B cell (primary cell): ENCODE measurements around the gene HSPA12B. TPM values are rescaled to one million over a fixed set of nuclear protein-coding genes. Genes with fewer than 3 reads are reported as not detected.

Source experiments
- ATAC-seq: fragments of 200-7000 bp; cut with Tn5 transposase; one replicate; pipeline ENCODE4 v1.10.0; 2021; ENCODE audit warnings: low read depth, mild to moderate bottlenecking, moderate number of reproducible peaks, moderate library complexity
- CTCF ChIA-PET: fragments of 350-600 bp; sonication (Branson Sonifier 250); formaldehyde crosslinking; loops from one replicate; lab custom pipeline; 2021; ENCODE audit warnings: antibody characterized with exemption, inconsistent platforms; lab: Charles Lee
- POLR2A ChIA-PET: fragments of 350-600 bp; sonication (Branson Sonifier 250); formaldehyde crosslinking; loops from one replicate; lab custom pipeline; 2021; ENCODE audit warnings: antibody characterized with exemption; lab: Charles Lee
- DNase-seq: peaks from one replicate; pipeline ENCODE4 v3.0.0; 2013
- H2AFZ ChIP-seq: 2 replicates; pipeline ENCODE4 v1.6.1; 2012; ENCODE audit warnings: mild to moderate bottlenecking, low read depth, low read length; ENCODE audit not compliant: insufficient read depth, poor library complexity, severe bottlenecking
- H3K27ac ChIP-seq, 2 donors: 1 replicate in 1 of 2; 2 replicates in 1 of 2; pipeline ENCODE4 v1.5.1; 2012 to 2013; ENCODE audit warnings: low read length in 2 of 2, mild to moderate bottlenecking in 2 of 2, moderate library complexity in 1 of 2
- H3K27me3 ChIP-seq, 4 experiments: fragments of 200-600 bp in 1 of 4; sonication (generic) in 1 of 4; replicated peaks in 1 of 4; 1 replicate in 2 of 4; 2 replicates in 2 of 4; pipeline versions ENCODE4 v1.6.1 to v1.7.0; 2013 to 2016; ENCODE audit warnings: low read length in 3 of 4, mild to moderate bottlenecking in 2 of 4, mixed read lengths in 1 of 4, moderate library complexity in 1 of 4; ENCODE audit not compliant: insufficient read depth in 4 of 4, control insufficient read depth in 3 of 4; ENCODE audit errors: control extremely low read depth in 1 of 4
- H3K36me3 ChIP-seq, 2 experiments: replicated peaks in 1 of 2; 1 replicate in 1 of 2; 2 replicates in 1 of 2; pipeline versions ENCODE4 v1.6.1 to v1.7.1; 2013; ENCODE audit warnings: low read length in 1 of 2; ENCODE audit not compliant: insufficient read depth in 2 of 2, control insufficient read depth in 1 of 2; ENCODE audit errors: control extremely low read depth in 1 of 2, extremely low read depth in 1 of 2
- H3K4me1 ChIP-seq, 2 donors: fragments of 200-600 bp in 1 of 2; sonication (generic) in 1 of 2; 1 replicate in 1 of 2; 2 replicates in 1 of 2; pipeline versions ENCODE4 v1.5.1 to v1.6.1; 2013 to 2017; ENCODE audit warnings: low read length in 2 of 2; ENCODE audit not compliant: control insufficient read depth in 2 of 2, insufficient read depth in 2 of 2
- H3K4me2 ChIP-seq: replicated peaks from 2 replicates; pipeline ENCODE3; 2012; ENCODE audit warnings: mild to moderate bottlenecking, low read depth, low read length; ENCODE audit not compliant: poor library complexity, severe bottlenecking
- H3K4me3 ChIP-seq, 5 experiments: fragments of 200-600 bp in 1 of 5; sonication (generic) in 1 of 5; 1 replicate in 3 of 5; 2 replicates in 2 of 5; pipeline versions ENCODE4 v1.5.1 to v1.7.0; 2011 to 2016; ENCODE audit warnings: low read length in 4 of 5, mild to moderate bottlenecking in 4 of 5, low read depth in 2 of 5, control low read depth in 1 of 5, moderate library complexity in 1 of 5; ENCODE audit not compliant: insufficient read depth in 1 of 5; ENCODE audit errors: control extremely low read depth in 1 of 5, extremely low read depth in 1 of 5
- H3K79me2 ChIP-seq: fragments of 200-600 bp; sonication (generic); one replicate; pipeline ENCODE4 v1.6.0; 2016; ENCODE audit warnings: low read length; ENCODE audit not compliant: control insufficient read depth, insufficient read depth
- H3K9ac ChIP-seq: fragments of 200-600 bp; sonication (generic); 2 replicates; pipeline ENCODE4 v1.6.1; 2017; ENCODE audit warnings: mild to moderate bottlenecking, low read length, moderate library complexity
- H3K9me3 ChIP-seq, 3 donors: one replicate each; pipeline versions ENCODE4 v1.6.1 to v1.7.1; 2013; ENCODE audit warnings: low read length in 2 of 3; ENCODE audit not compliant: control insufficient read depth in 2 of 3, insufficient read depth in 1 of 3; ENCODE audit errors: control extremely low read depth in 1 of 3
- H4K20me1 ChIP-seq: 2 replicates; pipeline ENCODE4 v1.6.0; 2012; ENCODE audit warnings: mild to moderate bottlenecking, low read length; ENCODE audit not compliant: insufficient read depth, control insufficient read depth, poor library complexity, severe bottlenecking
- H3K27ac Mint-ChIP-seq: one replicate; pipeline ENCODE4 v1.8.0; 2021; ENCODE audit warnings: mixed read lengths
- H3K27me3 Mint-ChIP-seq: one replicate; pipeline ENCODE4 v1.8.0; 2021; ENCODE audit warnings: mixed read lengths
- H3K4me1 Mint-ChIP-seq: one replicate; pipeline ENCODE4 v1.8.0; 2021; ENCODE audit warnings: mixed read lengths
- H3K4me3 Mint-ChIP-seq: one replicate; pipeline ENCODE4 v1.8.0; 2021; ENCODE audit warnings: mixed read lengths
- H3K9me3 Mint-ChIP-seq: one replicate; pipeline ENCODE4 v1.8.0; 2022; ENCODE audit warnings: mixed read lengths; ENCODE audit not compliant: insufficient read depth
- EZH2 ChIP-seq: IDR thresholded peaks from 2 replicates; pipeline ENCODE4 v1.6.1; 2012; ENCODE audit warnings: borderline replicate concordance, low read depth, mild to moderate bottlenecking, moderate library complexity, low read length; ENCODE audit not compliant: insufficient read depth, poor library complexity, severe bottlenecking
- WGBS: methylation state at CpG from one replicate; pipeline ENCODE4 v1.1.5; 2013; ENCODE audit warnings: missing lambda C conversion rate; ENCODE audit not compliant: insufficient coverage; 5-methylcytosine and 5-hydroxymethylcytosine counted together
- intact Hi-C: fragments of 100-400 bp; cut with micrococcal nuclease; formaldehyde crosslinking; loops from one replicate; pipeline ENCODE4 v1.10.0; 2022
- polyA plus RNA-seq: library from polyadenylated mRNA; depleted of rRNA; stranded (reverse); fragments of >200 nt; gene quantifications from 2 replicates; pipeline ENCODE4 v1.2.3, GENCODE V29; 2012
- total RNA-seq, 2 donors: library from RNA; stranded (reverse); fragments of 120-200 nt in 1 of 2; gene quantifications; 1 replicate in 1 of 2; 2 replicates in 1 of 2; pipeline versions ENCODE4 v1.2.3 to v1.2.4, GENCODE V29; 2013 to 2022
- TF ChIP-seq, protein P1 (sequence below): fragments of 200-600 bp; IDR thresholded peaks from one replicate; pipeline ENCODE4 v1.8.0; 2022; ENCODE audit warnings: antibody characterized with exemption, mild to moderate bottlenecking

HSPA12B gene
- total and polyA plus RNA-seq, 2 donors (not counting 1 experiment from before 2014, with no cell fraction given), result not detected

DNA sequence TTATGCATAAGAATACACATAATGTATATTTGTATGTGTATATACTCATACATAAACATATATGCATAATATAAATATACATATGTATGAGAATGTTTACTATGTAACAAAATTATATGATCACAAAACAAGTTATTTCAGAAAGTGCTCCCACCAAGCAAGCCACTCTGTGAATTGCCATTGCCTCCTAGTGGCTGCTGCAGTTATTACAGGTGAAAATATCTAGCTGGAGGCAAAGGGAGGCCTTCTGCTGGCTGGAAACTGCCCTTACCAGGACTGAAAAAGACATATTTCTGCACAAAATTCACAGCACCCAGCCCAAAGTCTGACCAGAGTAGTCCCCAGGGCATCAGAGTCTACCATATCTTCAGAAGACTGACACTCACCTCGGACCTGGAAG is 36.3 kb upstream of the HSPA12B start:
- Histone ChIP-seq H3K36me3 (no peaks in the 10 kb centered on the region), H3K4me1 (no peaks in the 10 kb centered on the region), H2AFZ (no peak overlapping the region), H3K9me3 (peaks cover 0 to 12% (median 0%) of the 10 kb centered on the region in 3 donors), H4K20me1 (no peaks in the 10 kb centered on the region), H3K9ac (no peak overlapping the region), H3K27me3 (no peaks in the 10 kb centered on the region), H3K79me2 (no peaks in the 10 kb centered on the region), H3K27ac (no peak overlapping the region), H3K4me3 (no peak overlapping the region), H3K4me2 (no peak overlapping the region)
- no peaks in the 10 kb centered on the region for H3K4me1 Mint-ChIP-seq
- no peak overlapping the region for H3K4me3 Mint-ChIP-seq
- no peaks in the 10 kb centered on the region for H3K27me3 Mint-ChIP-seq
- ChIA-PET CTCF (no interaction called here), POLR2A (no interaction called here)
- no peak for ATAC-seq
- H3K27ac Mint-ChIP-seq, result no peak overlapping the region
- H3K9me3 Mint-ChIP-seq, result no peaks in the 10 kb centered on the region
- no peak for DNase-seq
- TF ChIP-seq EZH2, result no peak
- TF ChIP-seq, protein P1, sequence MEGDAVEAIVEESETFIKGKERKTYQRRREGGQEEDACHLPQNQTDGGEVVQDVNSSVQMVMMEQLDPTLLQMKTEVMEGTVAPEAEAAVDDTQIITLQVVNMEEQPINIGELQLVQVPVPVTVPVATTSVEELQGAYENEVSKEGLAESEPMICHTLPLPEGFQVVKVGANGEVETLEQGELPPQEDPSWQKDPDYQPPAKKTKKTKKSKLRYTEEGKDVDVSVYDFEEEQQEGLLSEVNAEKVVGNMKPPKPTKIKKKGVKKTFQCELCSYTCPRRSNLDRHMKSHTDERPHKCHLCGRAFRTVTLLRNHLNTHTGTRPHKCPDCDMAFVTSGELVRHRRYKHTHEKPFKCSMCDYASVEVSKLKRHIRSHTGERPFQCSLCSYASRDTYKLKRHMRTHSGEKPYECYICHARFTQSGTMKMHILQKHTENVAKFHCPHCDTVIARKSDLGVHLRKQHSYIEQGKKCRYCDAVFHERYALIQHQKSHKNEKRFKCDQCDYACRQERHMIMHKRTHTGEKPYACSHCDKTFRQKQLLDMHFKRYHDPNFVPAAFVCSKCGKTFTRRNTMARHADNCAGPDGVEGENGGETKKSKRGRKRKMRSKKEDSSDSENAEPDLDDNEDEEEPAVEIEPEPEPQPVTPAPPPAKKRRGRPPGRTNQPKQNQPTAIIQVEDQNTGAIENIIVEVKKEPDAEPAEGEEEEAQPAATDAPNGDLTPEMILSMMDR, result no peak
- intact Hi-C loops, result no loop called here
- WGBS, result 63% methylated on average over 1 of the region's 1 CpG

DNA sequence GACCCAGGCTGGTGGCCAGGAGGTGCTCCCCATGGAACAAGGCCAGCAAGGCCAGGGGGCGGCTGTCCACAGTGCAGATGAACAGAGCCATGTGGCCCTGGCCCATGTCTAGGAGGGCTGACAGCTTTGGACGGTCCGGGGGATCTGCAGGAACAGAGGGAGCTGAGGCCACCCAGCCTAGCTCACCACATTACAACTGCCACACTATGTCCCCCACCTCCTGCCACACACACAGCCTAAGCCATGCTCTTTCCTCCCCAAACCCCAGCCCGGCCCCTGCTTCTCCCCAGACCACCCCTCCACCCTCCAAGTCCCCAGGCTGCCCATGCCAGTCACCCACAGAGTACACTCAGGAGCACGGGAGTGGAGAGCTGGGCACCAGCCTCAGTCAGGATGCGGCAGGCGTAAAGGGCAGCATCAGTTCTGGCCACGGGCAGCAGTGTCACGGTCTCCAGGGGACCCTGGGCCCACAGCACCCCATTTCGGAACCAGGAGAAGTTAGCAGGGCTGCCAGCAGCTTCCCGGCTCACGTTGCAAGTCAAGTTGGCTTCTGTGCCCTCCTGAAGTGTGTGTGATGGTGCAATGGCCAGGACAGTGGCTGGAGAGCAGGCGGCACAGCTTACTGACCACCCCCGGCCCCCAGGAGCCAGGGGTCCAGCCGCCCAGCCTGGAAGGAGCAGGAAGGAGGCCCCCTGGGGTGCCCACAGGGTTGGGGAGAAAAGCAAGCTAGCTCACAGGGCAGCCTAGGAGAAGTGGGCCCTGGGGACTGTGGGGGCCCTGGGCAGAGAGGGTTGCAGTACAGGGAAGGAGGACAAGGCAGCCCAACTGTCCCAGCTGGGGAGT is 35.5 kb upstream of the HSPA12B start:
- POLR2A ChIA-PET, result no interaction called here
- WGBS, result 89% methylated on average over 14 of the region's 15 CpGs
- H3K9ac ChIP-seq, result no peak overlapping the region

More for the DNA sequence above, 35.5 kb upstream of the HSPA12B start:
- Histone ChIP-seq H4K20me1 (no peaks in the 10 kb centered on the region), H3K4me2 (no peak overlapping the region), H3K36me3 (no peaks in the 10 kb centered on the region), H3K9me3 (peaks cover 0 to 12% (median 0%) of the 10 kb centered on the region in 3 donors), H3K79me2 (no peaks in the 10 kb centered on the region), H2AFZ (no peak overlapping the region), H3K4me3 (no peak overlapping the region), H3K4me1 (no peaks in the 10 kb centered on the region), H3K27ac (no peak overlapping the region), H3K27me3 (no peaks in the 10 kb centered on the region)
- DNase-seq (no peak), ATAC-seq (no peak)
- intact Hi-C loops, result no loop called here
- Mint-ChIP-seq H3K27ac (no peak overlapping the region), H3K27me3 (no peaks in the 10 kb centered on the region), H3K9me3 (no peaks in the 10 kb centered on the region), H3K4me3 (no peak overlapping the region), H3K4me1 (no peaks in the 10 kb centered on the region)
- TF ChIP-seq, protein P1, result no peak
- no peak for TF ChIP-seq EZH2
- CTCF ChIA-PET, result interaction anchor here (0.5 to 2.0 kb wide), 2 partner anchors 14 to 133 kb away, joined by 4 to 6 read pairs; no protein-coding TSS in a partner anchor
